Fibroblast of lung (primary cell): Measurements from ENCODE around the gene NUP98. TPM values are rescaled to one million over a fixed set of nuclear protein-coding genes. Genes with fewer than 3 reads are reported as not detected.
"Not testable (repeated sequence)": the region's sequence is repeated elsewhere in the genome, so short reads cannot be mapped to it uniquely, and the experiment has no call there.

Experiments
- DNase-seq, 2 donors: peaks; one replicate each; pipeline versions ENCODE4 v3.0.0 to v3.0.0-alpha.2; 2010; ENCODE audit warnings: low read depth in 2 of 2
- H2AFZ ChIP-seq: 2 replicates; pipeline ENCODE4 v1.5.1; 2012; ENCODE audit warnings: low read length, control low read depth, inconsistent platforms
- H3K27ac ChIP-seq: 2 replicates; pipeline ENCODE4 v1.5.1; 2011; ENCODE audit warnings: low read length, control low read depth; ENCODE audit not compliant: insufficient read depth
- H3K27me3 ChIP-seq: 2 replicates; pipeline ENCODE4 v1.5.1; 2011; ENCODE audit warnings: mild to moderate bottlenecking, low read length; ENCODE audit not compliant: control insufficient read depth, insufficient read depth
- H3K36me3 ChIP-seq: 2 replicates; pipeline ENCODE4 v1.5.1; 2011; ENCODE audit warnings: low read length; ENCODE audit not compliant: control insufficient read depth, insufficient read depth
- H3K4me1 ChIP-seq: 2 replicates; pipeline ENCODE4 v1.5.1; 2011; ENCODE audit warnings: low read length; ENCODE audit not compliant: control insufficient read depth, insufficient read depth; ENCODE audit errors: extremely low read depth
- H3K4me2 ChIP-seq: 2 replicates; pipeline ENCODE4 v1.5.1; 2011; ENCODE audit warnings: low read length, control low read depth; ENCODE audit not compliant: insufficient read depth; ENCODE audit errors: extremely low read depth
- H3K4me3 ChIP-seq, 4 experiments: fragments of 200-600 bp in 1 of 4; sonication (generic) in 1 of 4; replicated peaks in 1 of 4; 2 replicates each; pipeline ENCODE4 v1.5.1; 2011 to 2016; ENCODE audit warnings: low read length in 4 of 4, low read depth in 3 of 4, mild to moderate bottlenecking in 3 of 4, control low read depth in 2 of 4, inconsistent platforms in 1 of 4, mixed read lengths in 1 of 4; ENCODE audit not compliant: insufficient read depth in 1 of 4; ENCODE audit errors: control extremely low read depth in 1 of 4
- H3K79me2 ChIP-seq: 2 replicates; pipeline ENCODE4 v1.5.1; 2012; ENCODE audit warnings: mild to moderate bottlenecking, low read length, inconsistent platforms; ENCODE audit not compliant: control insufficient read depth, insufficient read depth
- H3K9ac ChIP-seq: 2 replicates; pipeline ENCODE4 v1.5.1; 2011; ENCODE audit warnings: mild to moderate bottlenecking, low read length, control low read depth; ENCODE audit not compliant: insufficient read depth
- H3K9me3 ChIP-seq: 2 replicates; pipeline ENCODE4 v1.5.1; 2012; ENCODE audit warnings: low read depth, low read length; ENCODE audit not compliant: control insufficient read depth, insufficient read depth
- H4K20me1 ChIP-seq: 2 replicates; pipeline ENCODE4 v1.5.1; 2011; ENCODE audit warnings: low read length; ENCODE audit not compliant: control insufficient read depth, insufficient read depth; ENCODE audit errors: extremely low read depth
- EZH2 ChIP-seq: IDR thresholded peaks from 2 replicates; pipeline ENCODE4 v1.5.1; 2012; ENCODE audit warnings: low read length, control low read depth, mild to moderate bottlenecking; ENCODE audit errors: missing control alignments
- polyA plus RNA-seq, 2 donors: library from polyadenylated mRNA; depleted of rRNA in 1 of 2; stranded (reverse) in 1 of 2; unstranded in 1 of 2; fragments of >200 nt; gene quantifications; 2 replicates each; pipeline ENCODE4 v1.2.1, GENCODE V29; 2011 to 2012; ENCODE audit warnings: missing spikeins in 1 of 2
- total RNA-seq: library from RNA; depleted of rRNA; stranded (reverse); fragments of >200 nt; gene quantifications from 2 replicates; pipeline ENCODE4 v1.2.1, GENCODE V29; 2014
- TF ChIP-seq, protein P1 (sequence below), 2 donors: IDR thresholded peaks in 1 of 2; conservative IDR thresholded peaks in 1 of 2; 1 replicate in 1 of 2; 2 replicates in 1 of 2; pipeline ENCODE4 v1.5.1; 2011 to 2012; ENCODE audit warnings: low read length in 2 of 2, control low read depth in 1 of 2, inconsistent platforms in 1 of 2, low read depth in 1 of 2, mild to moderate bottlenecking in 1 of 2

The NUP98 gene
- total and polyA plus RNA-seq, 2 donors (not counting 1 experiment from before 2014, with no cell fraction given), result 60.6 to 99.6 TPM

DNA sequence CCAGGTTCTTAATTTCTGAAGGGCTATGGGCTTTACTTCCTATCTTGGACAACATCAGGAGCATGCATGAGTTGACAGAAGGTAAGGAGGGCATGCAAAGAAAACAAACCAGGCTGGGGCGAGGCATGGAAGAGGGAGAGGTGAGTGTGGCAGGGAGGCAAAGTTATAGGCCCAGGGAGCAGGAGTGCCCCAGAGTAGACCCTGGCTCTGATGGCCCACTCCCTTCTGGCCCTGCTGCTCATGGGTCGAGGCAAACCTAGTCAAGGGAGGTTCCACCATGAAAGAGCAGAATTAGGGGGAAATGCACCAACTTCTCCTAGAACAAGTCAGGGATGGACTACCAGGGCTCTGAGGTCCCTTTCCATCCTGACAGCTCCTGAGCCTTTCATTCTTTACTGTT is 136.4 kb downstream of the NUP98 start:
- no peak overlapping the region for H3K4me3 ChIP-seq
- no peak for DNase-seq
- no peaks in the 10 kb centered on the region for H3K4me1 ChIP-seq
- H3K79me2 ChIP-seq, result no peaks in the 10 kb centered on the region
- no peaks in the 10 kb centered on the region for H3K9me3 ChIP-seq
- TF ChIP-seq, protein P1, sequence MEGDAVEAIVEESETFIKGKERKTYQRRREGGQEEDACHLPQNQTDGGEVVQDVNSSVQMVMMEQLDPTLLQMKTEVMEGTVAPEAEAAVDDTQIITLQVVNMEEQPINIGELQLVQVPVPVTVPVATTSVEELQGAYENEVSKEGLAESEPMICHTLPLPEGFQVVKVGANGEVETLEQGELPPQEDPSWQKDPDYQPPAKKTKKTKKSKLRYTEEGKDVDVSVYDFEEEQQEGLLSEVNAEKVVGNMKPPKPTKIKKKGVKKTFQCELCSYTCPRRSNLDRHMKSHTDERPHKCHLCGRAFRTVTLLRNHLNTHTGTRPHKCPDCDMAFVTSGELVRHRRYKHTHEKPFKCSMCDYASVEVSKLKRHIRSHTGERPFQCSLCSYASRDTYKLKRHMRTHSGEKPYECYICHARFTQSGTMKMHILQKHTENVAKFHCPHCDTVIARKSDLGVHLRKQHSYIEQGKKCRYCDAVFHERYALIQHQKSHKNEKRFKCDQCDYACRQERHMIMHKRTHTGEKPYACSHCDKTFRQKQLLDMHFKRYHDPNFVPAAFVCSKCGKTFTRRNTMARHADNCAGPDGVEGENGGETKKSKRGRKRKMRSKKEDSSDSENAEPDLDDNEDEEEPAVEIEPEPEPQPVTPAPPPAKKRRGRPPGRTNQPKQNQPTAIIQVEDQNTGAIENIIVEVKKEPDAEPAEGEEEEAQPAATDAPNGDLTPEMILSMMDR (conservative IDR thresholded peaks at IDR 0.05 in 1 of 2, IDR thresholded peaks at IDR 0.05 in 1 of 2; ENCODE audit: low read depth in 1 of 2, low read length in 2 of 2), result no peak
- H3K9ac ChIP-seq, result no peak overlapping the region
- no peaks in the 10 kb centered on the region for H3K27me3 ChIP-seq
- H3K27ac ChIP-seq, result no peak overlapping the region
- H3K36me3 ChIP-seq, result peaks cover 3% of the 10 kb centered on the region
- H2AFZ ChIP-seq, result no peak overlapping the region
- H4K20me1 ChIP-seq, result no peaks in the 10 kb centered on the region
- H3K4me2 ChIP-seq, result no peak overlapping the region

DNA sequence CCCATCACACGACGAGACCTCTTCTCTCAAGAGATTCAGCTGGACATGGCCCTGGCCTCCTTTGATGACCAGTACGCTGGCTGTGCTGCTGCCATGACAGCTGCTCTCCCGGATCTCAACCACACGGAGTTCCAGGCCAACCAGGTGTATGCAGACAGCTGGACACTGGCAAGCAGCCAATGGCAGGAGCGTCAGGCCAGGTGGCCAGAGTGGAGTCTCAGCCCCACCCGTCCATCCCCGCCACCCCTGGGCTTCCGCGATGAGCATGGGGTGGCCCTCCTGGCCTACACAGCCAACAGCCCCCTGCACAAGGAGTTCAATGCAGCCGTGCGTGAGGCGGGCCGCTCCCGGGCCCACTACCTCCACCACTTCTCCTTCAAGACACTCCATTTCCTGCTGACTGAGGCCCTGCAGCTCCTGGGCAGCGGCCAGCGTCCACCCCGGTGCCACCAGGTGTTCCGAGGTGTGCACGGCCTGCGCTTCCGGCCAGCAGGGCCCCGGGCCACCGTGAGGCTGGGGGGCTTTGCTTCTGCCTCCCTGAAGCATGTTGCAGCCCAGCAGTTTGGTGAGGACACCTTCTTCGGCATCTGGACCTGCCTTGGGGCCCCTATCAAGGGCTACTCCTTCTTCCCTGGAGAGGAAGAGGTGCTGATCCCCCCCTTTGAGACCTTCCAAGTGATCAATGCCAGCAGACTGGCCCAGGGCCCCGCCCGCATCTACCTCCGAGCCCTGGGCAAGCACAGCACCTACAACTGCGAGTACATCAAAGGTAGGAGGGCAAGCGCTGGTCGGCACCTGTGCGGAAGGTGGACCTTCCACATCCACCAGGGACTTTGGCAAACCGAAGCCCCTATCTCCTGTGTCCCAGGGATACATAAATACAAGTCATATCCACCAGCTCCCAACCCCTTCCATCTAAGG is 137.5 kb downstream of the NUP98 start:
- Histone ChIP-seq H3K27ac (no peak overlapping the region), H4K20me1 (no peaks in the 10 kb centered on the region), H3K4me1 (no peaks in the 10 kb centered on the region), H3K27me3 (no peaks in the 10 kb centered on the region), H2AFZ (no peak overlapping the region), H3K4me2 (no peak overlapping the region), H3K9ac (no peak overlapping the region), H3K79me2 (no peaks in the 10 kb centered on the region), H3K36me3 (peaks cover 2% of the 10 kb centered on the region), H3K4me3 (no peak overlapping the region), H3K9me3 (no peaks in the 10 kb centered on the region)
- no peak for DNase-seq
- TF ChIP-seq EZH2, result no peak
- TF ChIP-seq, protein P1 (conservative IDR thresholded peaks at IDR 0.05 in 1 of 2, IDR thresholded peaks at IDR 0.05 in 1 of 2; ENCODE audit: low read depth in 1 of 2, low read length in 2 of 2), result no peak

DNA sequence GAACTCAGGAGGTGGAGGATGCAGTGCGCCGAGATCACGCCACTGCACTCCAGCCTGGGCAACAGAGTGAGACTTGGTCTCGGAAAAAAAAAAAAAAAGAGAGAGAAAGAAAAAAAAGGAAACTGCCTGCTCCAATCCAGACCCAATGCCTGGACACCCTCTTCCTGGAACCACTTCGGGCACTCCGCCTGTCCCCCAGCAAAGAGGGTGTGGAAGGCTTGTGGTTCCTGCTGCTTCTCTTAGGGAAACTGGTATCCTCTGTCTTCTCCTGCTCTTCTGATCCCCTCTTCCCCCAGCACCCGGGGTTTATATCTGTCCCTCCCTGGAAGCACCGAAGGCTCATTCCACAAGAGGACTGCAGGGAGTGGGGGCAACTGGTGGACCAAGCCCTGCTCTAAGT is 139.1 kb downstream of the NUP98 start:
- no peak overlapping the region for H3K4me2 ChIP-seq
- no peak overlapping the region for H2AFZ ChIP-seq
- peaks cover 3% of the 10 kb centered on the region for H3K27me3 ChIP-seq
- no peaks in the 10 kb centered on the region for H4K20me1 ChIP-seq
- H3K9me3 ChIP-seq, result no peaks in the 10 kb centered on the region
- H3K36me3 ChIP-seq, result no peaks in the 10 kb centered on the region
- no peak overlapping the region for H3K9ac ChIP-seq
- no peaks in the 10 kb centered on the region for H3K79me2 ChIP-seq
- H3K4me1 ChIP-seq, result no peaks in the 10 kb centered on the region
- no peak overlapping the region for H3K4me3 ChIP-seq
- no peak for TF ChIP-seq EZH2
- TF ChIP-seq, protein P1 (conservative IDR thresholded peaks at IDR 0.05 in 1 of 2, IDR thresholded peaks at IDR 0.05 in 1 of 2; ENCODE audit: low read depth in 1 of 2, low read length in 2 of 2), result no peak
- H3K27ac ChIP-seq, result no peak overlapping the region
- no peak for DNase-seq

DNA sequence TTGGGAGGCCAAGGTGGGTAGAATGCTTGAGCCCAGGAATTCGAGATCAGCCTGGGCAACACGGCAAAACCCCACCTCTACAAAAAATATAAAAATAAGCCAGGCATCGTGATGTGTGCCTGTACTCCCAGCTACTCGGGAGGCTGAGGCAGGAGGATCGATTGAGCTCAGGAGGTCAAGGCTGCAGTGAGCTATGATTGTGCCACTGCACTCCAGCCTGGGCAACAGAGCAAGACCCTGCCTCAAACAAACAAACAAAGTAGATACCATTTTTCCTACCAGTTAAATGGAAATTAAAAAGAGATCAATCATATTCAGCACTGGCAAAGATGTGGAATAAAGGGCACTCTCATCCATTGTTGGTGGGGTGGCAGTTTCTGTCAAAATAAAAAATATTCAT is 140.0 kb downstream of the NUP98 start:
- not testable (repeated sequence) for H4K20me1 ChIP-seq, H3K9me3 ChIP-seq, H3K27me3 ChIP-seq, DNase-seq, H3K36me3 ChIP-seq, H3K9ac ChIP-seq, H3K79me2 ChIP-seq, H3K4me2 ChIP-seq, H3K27ac ChIP-seq, H3K4me1 ChIP-seq, H2AFZ ChIP-seq, H3K4me3 ChIP-seq
